GM12864 (cell line): ENCODE measurements around the gene KMO.
A peak's percentile ranks its signal among the peaks of the same experiment; 100 is the strongest.

Experiments used
- DNase-seq: peaks from one replicate; pipeline ENCODE4 v3.0.0-alpha.2; 2011; ENCODE audit warnings: low read depth
- H3K4me3 ChIP-seq: 2 replicates; pipeline ENCODE4 v1.5.1; 2011; ENCODE audit warnings: mild to moderate bottlenecking, low read depth, low read length, control low read depth
- TF ChIP-seq, protein P1 (sequence below): IDR thresholded peaks from 2 replicates; pipeline ENCODE4 v1.5.1; 2011; ENCODE audit warnings: low read depth, mild to moderate bottlenecking, moderate library complexity, low read length, control low read depth, inconsistent platforms; ENCODE audit errors: missing control alignments

Gene KMO

DNA sequence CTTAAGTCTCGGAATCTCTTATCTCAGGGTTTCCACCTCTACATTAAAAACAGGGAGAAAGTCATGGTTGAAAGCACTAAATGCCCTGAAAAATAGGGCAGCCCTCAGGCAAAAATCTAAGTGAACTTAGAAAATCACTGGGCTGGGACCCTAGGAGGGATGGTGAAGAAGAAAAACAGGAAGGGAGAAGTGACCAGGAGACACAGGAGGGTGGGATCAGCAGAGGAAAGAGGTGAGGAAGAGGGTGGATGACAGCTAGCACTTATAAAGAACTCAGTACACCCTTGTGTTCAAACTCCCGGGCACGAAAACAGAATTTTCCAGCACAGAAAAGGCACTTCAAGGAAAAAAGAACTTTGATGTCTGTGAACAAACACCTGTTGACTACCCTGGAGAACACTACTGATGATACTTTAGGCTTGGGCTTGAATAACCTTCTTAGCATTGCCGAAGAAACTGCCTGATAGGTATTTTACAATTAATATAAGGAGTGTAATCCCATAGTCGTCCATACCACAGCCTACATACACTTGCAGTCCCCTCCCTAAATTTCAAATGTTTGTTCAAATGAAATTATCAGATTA lies 106.0 kb downstream of the KMO start:
- TF ChIP-seq, protein P1, sequence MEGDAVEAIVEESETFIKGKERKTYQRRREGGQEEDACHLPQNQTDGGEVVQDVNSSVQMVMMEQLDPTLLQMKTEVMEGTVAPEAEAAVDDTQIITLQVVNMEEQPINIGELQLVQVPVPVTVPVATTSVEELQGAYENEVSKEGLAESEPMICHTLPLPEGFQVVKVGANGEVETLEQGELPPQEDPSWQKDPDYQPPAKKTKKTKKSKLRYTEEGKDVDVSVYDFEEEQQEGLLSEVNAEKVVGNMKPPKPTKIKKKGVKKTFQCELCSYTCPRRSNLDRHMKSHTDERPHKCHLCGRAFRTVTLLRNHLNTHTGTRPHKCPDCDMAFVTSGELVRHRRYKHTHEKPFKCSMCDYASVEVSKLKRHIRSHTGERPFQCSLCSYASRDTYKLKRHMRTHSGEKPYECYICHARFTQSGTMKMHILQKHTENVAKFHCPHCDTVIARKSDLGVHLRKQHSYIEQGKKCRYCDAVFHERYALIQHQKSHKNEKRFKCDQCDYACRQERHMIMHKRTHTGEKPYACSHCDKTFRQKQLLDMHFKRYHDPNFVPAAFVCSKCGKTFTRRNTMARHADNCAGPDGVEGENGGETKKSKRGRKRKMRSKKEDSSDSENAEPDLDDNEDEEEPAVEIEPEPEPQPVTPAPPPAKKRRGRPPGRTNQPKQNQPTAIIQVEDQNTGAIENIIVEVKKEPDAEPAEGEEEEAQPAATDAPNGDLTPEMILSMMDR = no peak
- peak overlapping the region; percentile 14; the same call in 1 of the 2 replicates for H3K4me3 ChIP-seq

DNA sequence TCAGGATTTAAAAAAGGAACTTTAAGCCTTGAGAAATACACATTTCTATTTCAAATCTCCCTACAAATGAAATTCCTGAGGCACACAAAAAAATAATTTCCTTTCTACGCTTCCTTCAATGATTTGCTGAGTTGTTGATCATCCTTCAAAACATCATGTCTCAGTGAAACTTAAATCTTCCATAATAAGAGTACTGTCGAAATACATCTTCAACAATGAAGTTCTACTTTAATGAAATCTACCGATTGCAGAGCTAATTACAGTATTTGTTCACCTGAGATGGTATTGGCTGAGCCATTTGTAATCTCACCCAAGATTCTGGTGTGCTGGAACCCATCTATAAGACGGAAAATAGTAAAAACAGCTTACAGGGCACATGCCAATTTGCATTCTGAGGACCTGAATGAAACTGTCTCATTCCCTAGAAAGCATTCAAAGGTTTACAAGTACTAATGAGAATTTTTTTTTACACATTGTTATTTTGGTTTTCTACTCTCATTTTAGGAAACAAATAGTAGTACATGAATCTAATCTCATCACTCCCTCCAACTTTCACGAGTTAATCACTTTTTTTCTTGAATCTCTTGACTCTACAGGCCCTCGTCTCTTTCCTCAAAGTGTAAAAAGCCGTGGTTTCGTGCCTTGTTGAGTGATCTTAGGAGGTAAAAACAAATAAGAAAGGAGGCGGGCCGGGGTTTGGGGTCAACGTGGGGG lies 106.9 kb downstream of the KMO start:
- H3K4me3 ChIP-seq = peak overlapping the region; percentile 89
- no peak for DNase-seq
- TF ChIP-seq, protein P1 = no peak

More for the DNA sequence above, 106.0 kb downstream of the KMO start:
- no peak for DNase-seq

DNA sequence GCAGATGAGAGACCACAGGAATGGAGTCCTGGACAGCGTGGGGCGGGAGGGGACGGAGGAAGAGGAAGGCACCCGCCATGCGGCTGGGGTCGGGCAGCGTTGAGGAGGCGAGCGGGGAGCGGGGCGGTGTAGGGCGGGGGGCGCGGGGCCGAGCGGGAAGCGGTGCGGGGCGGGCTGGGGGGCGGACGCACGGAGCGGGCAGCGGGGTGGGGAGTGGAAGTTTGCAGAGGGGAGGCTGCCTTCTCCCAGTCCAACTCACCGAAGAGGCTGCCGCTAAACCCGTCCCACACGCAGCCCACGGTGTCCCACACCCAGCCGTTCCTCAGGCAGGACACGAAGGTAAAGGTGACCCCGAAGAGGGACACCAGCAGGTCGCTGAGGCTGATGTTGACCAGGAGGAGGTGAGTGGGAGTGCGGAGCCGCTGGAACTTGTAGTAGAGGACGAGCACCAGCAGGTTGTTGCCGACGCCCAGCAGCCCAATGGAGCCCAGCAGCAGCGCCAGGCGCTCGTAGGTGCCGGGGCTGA lies 107.5 kb downstream of the KMO start:
- TF ChIP-seq, protein P1 = peak; percentile 3
- DNase-seq = no peak
- H3K4me3 ChIP-seq = peak overlapping the region; percentile 89

DNA sequence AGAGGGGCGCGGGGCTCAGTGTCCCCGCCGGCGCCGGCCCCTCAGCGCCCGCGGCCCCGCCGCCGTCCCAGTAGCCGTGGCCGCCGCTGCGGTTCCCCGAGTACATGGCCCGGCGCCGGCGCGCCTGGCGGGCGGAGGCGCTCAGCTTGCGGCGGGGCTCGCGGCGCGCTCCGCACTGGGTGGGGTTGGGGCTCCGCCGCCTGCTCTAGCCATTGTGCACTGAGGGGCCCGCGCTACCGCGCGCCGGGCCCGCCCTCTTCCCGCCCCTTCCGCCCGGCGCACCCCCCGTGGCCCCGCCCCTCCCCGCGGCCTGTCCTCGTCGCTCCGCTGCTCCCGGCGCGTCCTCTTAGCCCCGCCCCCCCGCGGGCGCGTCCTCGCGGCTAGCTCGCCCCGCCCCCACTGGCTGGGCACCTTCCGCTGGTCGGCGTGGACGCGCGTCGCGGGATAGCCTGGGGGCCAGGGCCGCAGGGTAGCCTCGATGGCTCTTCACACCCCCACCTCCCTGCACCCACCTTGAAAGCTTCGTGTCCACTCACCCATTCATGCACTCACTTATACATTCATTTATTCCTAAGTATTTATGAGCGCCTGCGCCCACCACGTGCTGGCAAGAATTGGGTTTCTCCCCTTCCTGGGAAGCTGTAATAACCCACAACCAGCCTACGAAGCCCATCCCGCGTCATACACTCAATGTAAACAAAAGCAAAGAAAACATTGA lies 108.1 kb downstream of the KMO start, which contains the start of the genes CHML and OPN3:
Gene CHML, minus strand, starts transcription at position 221 of the 718 bp plus-strand sequence. CDS start 4,603 bp downstream, outside the sequence.
Gene OPN3, minus strand, starts transcription at position 221 of the 718 bp plus-strand sequence. Its CDS starts 115 bp downstream, at position 106.
- TF ChIP-seq, protein P1 = no peak
- DNase-seq = peak; percentile 52
- peak within 1 kb of the TSS; percentile 89 for H3K4me3 ChIP-seq

DNA sequence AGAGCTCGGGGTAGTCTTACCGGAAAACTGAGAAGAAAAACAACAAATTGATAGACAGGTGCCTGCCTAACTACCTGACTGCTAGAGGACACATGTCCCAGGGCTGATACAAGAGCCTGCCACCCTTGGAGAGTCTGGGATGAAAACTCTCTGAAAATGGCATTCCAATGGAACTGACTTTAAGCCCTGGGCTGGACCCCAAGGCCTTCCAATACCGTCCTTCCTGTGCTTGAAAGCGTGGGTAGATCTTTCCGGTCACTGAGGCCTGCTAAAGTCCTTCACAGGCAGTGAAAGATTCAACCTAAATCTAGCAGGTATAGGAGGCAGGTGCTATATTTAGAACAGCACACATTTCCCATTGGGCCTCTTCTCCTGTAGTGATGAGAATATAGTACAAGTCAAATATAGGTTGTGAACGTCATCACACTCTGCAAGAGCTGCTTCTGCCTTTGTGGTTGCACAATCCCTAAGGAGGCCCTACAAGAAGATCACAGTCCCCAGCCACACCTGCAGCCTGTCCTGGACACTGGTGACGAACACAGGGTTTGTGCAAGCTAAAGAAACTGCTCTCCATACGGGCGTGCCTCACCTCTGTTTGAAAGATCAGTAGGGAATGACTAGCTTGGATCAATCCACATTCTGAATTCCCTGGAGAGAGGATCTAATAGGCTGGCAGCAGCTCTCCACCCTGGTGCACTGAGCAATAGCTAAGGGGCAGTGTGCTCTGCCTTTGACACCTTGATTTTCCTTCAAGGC lies 108.9 kb downstream of the KMO start:
- H3K4me3 ChIP-seq = peak overlapping the region; percentile 53; the same call in 1 of the 2 replicates
- TF ChIP-seq, protein P1 = no peak
- no peak for DNase-seq

DNA sequence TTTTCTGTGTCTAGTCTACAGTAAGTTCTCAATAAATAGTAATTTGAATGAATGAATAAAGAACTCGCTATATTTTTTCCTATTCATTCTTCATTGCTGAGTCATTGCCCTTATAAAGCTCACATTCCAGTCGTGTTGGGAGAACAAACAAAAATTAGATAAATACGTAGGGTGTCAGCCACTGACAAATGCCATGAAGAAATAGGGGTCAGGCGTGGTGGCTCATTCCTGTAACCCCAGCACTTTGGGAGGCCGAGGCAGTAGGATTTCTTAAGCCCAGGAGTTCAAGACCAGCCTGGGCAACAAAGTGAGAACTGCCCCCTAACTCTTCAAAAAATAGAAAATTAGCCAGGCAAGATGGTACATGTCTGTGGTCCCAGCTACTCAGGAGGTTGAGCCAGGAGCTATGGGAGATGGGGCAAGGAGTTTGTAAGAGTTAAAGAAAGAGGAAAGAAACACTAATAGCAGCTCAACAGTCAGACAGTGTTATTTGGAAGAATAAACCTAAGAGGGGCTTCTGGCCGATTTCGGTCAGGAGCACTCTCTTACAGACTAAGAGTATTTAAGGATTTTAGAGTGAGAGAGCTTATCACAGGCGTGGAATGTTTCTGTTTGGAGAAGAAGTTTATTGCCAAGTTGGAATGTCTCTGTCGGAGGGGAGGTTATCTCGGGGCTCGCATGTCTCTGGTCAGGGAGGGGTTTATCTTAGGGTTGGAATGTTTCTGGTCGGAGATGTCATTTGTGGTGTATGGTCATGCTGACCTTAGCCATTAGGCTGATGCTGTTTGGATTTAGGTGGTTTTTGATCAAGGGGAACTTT lies 109.8 kb downstream of the KMO start:
- no peak overlapping the region for H3K4me3 ChIP-seq
- TF ChIP-seq, protein P1 = no peak
- no peak for DNase-seq
